SK-MEL-5 (cell line): ENCODE measurements around the gene PRMT1. TPM values are rescaled to one million over a fixed set of nuclear protein-coding genes. Genes with fewer than 3 reads are reported as not detected.

Experiments
- DNase-seq: peaks from one replicate; pipeline ENCODE4 v3.0.0-alpha.2; 2016; ENCODE audit warnings: low read depth, low spot score
- in situ Hi-C: cut with HindIII; loops from 2 replicates; pipeline ENCODE4 v1.10.0; 2016; ENCODE audit warnings: low sequenced_read_pairs, high pct_unique_total_duplicates, low pct_unique_long_range_greater_than_20kb
- total RNA-seq: library from RNA; depleted of rRNA; stranded (reverse); fragments of >200 nt; shearing (Covaris generic); gene quantifications from 2 replicates; pipeline ENCODE4 v1.2.3, GENCODE V29; 2014

PRMT1 gene
- total RNA-seq, 1 experiment from 2014 or later = 204 TPM

GRCh38 chr19:49645592-49645991, 31.5 kb upstream of the PRMT1 start:
- no peak for DNase-seq
- in situ Hi-C loops = no loop called here

- no peak for DNase-seq
- in situ Hi-C loops = no loop called here
These were observed 31.1 kb upstream of the PRMT1 start for GRCh38 chr19:49645995-49646394.

- DNase-seq = no peak
- in situ Hi-C loops = no loop called here
These were observed 30.5 kb upstream of the PRMT1 start for GRCh38 chr19:49646586-49646985.

GRCh38 chr19:49651029-49651819, 25.8 kb upstream of the PRMT1 start:
- no peak for DNase-seq
- in situ Hi-C loops = no loop called here

GRCh38 chr19:49651820-49652550, 25.1 kb upstream of the PRMT1 start:
- in situ Hi-C loops = no loop called here
- no peak for DNase-seq

GRCh38 chr19:49652551-49653465, 24.3 kb upstream of the PRMT1 start:
- DNase-seq = no peak
- in situ Hi-C loops = no loop called here

GRCh38 chr19:49653466-49653806, 23.6 kb upstream of the PRMT1 start:
- in situ Hi-C loops = no loop called here
- DNase-seq = no peak

- in situ Hi-C loops = no loop called here
- DNase-seq = no peak
These were observed 22.5 kb upstream of the PRMT1 start for GRCh38 chr19:49654581-49654980.

- DNase-seq = no peak
- in situ Hi-C loops = no loop called here
These were observed 21.3 kb upstream of the PRMT1 start for GRCh38 chr19:49655570-49656455.

GRCh38 chr19:49656456-49657109, 20.5 kb upstream of the PRMT1 start:
- no peak for DNase-seq
- in situ Hi-C loops = no loop called here

- in situ Hi-C loops = no loop called here
- no peak for DNase-seq
These were observed 19.5 kb upstream of the PRMT1 start for GRCh38 chr19:49657493-49658138.

- in situ Hi-C loops = no loop called here
- DNase-seq = no peak
These were observed 18.9 kb upstream of the PRMT1 start for GRCh38 chr19:49658139-49658517.

GRCh38 chr19:49658566-49659442, 18.3 kb upstream of the PRMT1 start:
- no peak for DNase-seq
- in situ Hi-C loops = no loop called here

- in situ Hi-C loops = no loop called here
- no peak for DNase-seq
These were observed 16.6 kb upstream of the PRMT1 start for GRCh38 chr19:49660338-49660961.

- no peak for DNase-seq
- in situ Hi-C loops = no loop called here
These were observed 15.1 kb upstream of the PRMT1 start for GRCh38 chr19:49662011-49662410.
